Measurements from ENCODE around the gene CHI3L2. TPM values are rescaled to one million over a fixed set of nuclear protein-coding genes. Genes with fewer than 3 reads are reported as not detected.

The CHI3L2 gene
- total and polyA plus RNA-seq, 2 of the 13 experiments (the other 11 are each of a cell fraction or from before 2014, with no cell fraction given): 0.46 to 1.7 TPM

GRCh38 chr1:111220302-111220890 is 7.1 kb upstream of the CHI3L2 start (continued):
- TF ChIP-seq CREM (IDR thresholded peaks at IDR 0.05) (no peak), CREM (CRISPR knock-in tag; IDR thresholded peaks at IDR 0.05) (no peak), ZNF34 (CRISPR knock-in tag; IDR thresholded peaks at IDR 0.05; ENCODE audit: borderline replicate concordance) (no peak), HNRNPL (IDR thresholded peaks at IDR 0.05; ENCODE audit: low read depth, low read length) (no peak), EEA1 (CRISPR knock-in tag; IDR thresholded peaks at IDR 0.05; ENCODE audit: borderline replicate concordance) (no peak), PREB (CRISPR knock-in tag; IDR thresholded peaks at IDR 0.05) (no peak), PRMT3 (CRISPR knock-in tag; IDR thresholded peaks at IDR 0.05; ENCODE audit: borderline replicate concordance, low read depth) (no peak), ZBTB14 (CRISPR knock-in tag; IDR thresholded peaks at IDR 0.05) (no peak), SNRNP70 (IDR thresholded peaks at IDR 0.05; ENCODE audit: low read depth, low read length) (no peak)

- peaks cover 45% of the 10 kb centered on the region for H3K4me1 ChIP-seq (ENCODE audit: insufficient read depth, low read length)
- ATAC-seq (no peak), DNase-seq (ENCODE audit: low spot score) (no peak), FAIRE-seq (no peak)
- no peaks in the 10 kb centered on the region for H4K20me1 ChIP-seq (ENCODE audit: insufficient read depth, low read length)
- intact Hi-C loops (cut with micrococcal nuclease; ENCODE audit: unreplicated experiment) (loop anchor here (5.0 kb wide), 2 partner anchors 126 to 189 kb away; no protein-coding TSS in a partner anchor), in situ Hi-C loops (cut with HindIII; ENCODE audit: extremely low pct_ligation_motif_present, low pct_unique_long_range_greater_than_20kb) (loop anchor here (5.0 kb wide), 2 partner anchors 111 to 181 kb away; no protein-coding TSS in a partner anchor)
- no peak overlapping the region for H3K9ac ChIP-seq (ENCODE audit: insufficient read depth, low read depth, low read length)
- no peak overlapping the region for H3K4me3 ChIP-seq (replicated peaks in 1 of 3; ENCODE audit: insufficient read depth in 1 of 3, low read depth in 2 of 3, low read length in 3 of 3)
- peak overlapping the region; percentile 71; the same call in 1 of the 2 replicates for H3K4me2 ChIP-seq (ENCODE audit: low read depth, low read length)
- ChIA-PET CTCF (ENCODE audit: low intra/inter-chr PET ratio, low total read pairs) (interaction anchor here (1.6 to 5.1 kb wide), 3 partner anchors 49 to 179 kb away, joined by 4 to 77 read pairs (median 17); no protein-coding TSS in a partner anchor), POLR2A (interaction anchor here (1.5 kb wide), 1 partner anchor 196 kb away, joined by 4 read pairs; no protein-coding TSS in a partner anchor)
- no TSS peak for BruUV-seq (replicated peaks)
- H3K9me3 ChIP-seq (ENCODE audit: low read length): no peaks in the 10 kb centered on the region
- no peaks in the 10 kb centered on the region for H3K36me3 ChIP-seq (replicated peaks in 1 of 2; ENCODE audit: control insufficient read depth in 1 of 2, insufficient read depth in 2 of 2, low read length in 2 of 2)
- WGBS (ENCODE audit: low lambda C conversion rate): 27% methylated on average over 2 of the region's 2 CpGs
- no peaks in the 10 kb centered on the region for H3K79me2 ChIP-seq (ENCODE audit: insufficient read depth, low read length)
- no peak overlapping the region for H2AFZ ChIP-seq (ENCODE audit: low read length)
- H3K27me3 ChIP-seq (ENCODE audit: control insufficient read depth in 1 of 2, insufficient read depth in 2 of 2, low read length in 2 of 2): no peaks in the 10 kb centered on the region; a peak in 1 of 5 replicates
- H3K27ac ChIP-seq (ENCODE audit: extremely low read length, insufficient read depth, low read length): no peak overlapping the region
- no peak for TF ChIP-seq NR0B2 (CRISPR knock-in tag; IDR thresholded peaks at IDR 0.05)
- TF ChIP-seq HOXA9 (CRISPR knock-in tag; IDR thresholded peaks at IDR 0.05; ENCODE audit: borderline replicate concordance): no peak
- no peak for TF ChIP-seq CSRNP2 (CRISPR knock-in tag; conservative IDR thresholded peaks at IDR 0.05; ENCODE audit: low read depth)
- no peak for TF ChIP-seq TRAFD1 (CRISPR knock-in tag; IDR thresholded peaks at IDR 0.05; ENCODE audit: borderline replicate concordance)
- TF ChIP-seq ZNF432 (CRISPR knock-in tag; IDR thresholded peaks at IDR 0.05; ENCODE audit: borderline replicate concordance): no peak
- TF ChIP-seq LCORL (IDR thresholded peaks at IDR 0.05): no peak
- TF ChIP-seq LCORL (CRISPR knock-in tag; IDR thresholded peaks at IDR 0.05): no peak
- TF ChIP-seq ZNF619 (CRISPR knock-in tag; IDR thresholded peaks at IDR 0.05): no peak
Observed at GRCh38 chr1:111221276-111221632, 6.3 kb upstream of the CHI3L2 start.

Measured in HepG2 (cell line).